H9 (cell line): Measurements from ENCODE around the gene SLC23A2. TPM values are rescaled to one million over a fixed set of nuclear protein-coding genes. Genes with fewer than 3 reads are reported as not detected.
A peak's percentile ranks its signal among the peaks of the same experiment; 100 is the strongest.

Experiments
- DNase-seq: peaks from one replicate; pipeline ENCODE4 v3.0.0-alpha.2; 2017
- H2AFZ ChIP-seq: one replicate; pipeline ENCODE4 v1.6.1; 2013; ENCODE audit warnings: mild to moderate bottlenecking, low read length, control low read depth, moderate library complexity
- H2AK5ac ChIP-seq: 2 replicates; pipeline ENCODE4 v1.6.1; 2013; ENCODE audit warnings: low read length, control low read depth, mixed read lengths; ENCODE audit not compliant: insufficient read length
- H2BK120ac ChIP-seq: one replicate; pipeline ENCODE4 v1.6.1; 2013; ENCODE audit warnings: low read depth, mild to moderate bottlenecking, low read length, control low read depth, inconsistent platforms; ENCODE audit not compliant: poor library complexity, severe bottlenecking
- H2BK12ac ChIP-seq: 2 replicates; pipeline ENCODE4 v1.6.1; 2013; ENCODE audit warnings: low read length, control low read depth, mixed read lengths, low read depth; ENCODE audit not compliant: insufficient read length
- H2BK15ac ChIP-seq: 2 replicates; pipeline ENCODE4 v1.6.1; 2013; ENCODE audit warnings: low read depth, low read length, control low read depth
- H2BK20ac ChIP-seq: one replicate; pipeline ENCODE4 v1.6.1; 2013; ENCODE audit warnings: low read depth, mild to moderate bottlenecking, low read length, control low read depth, inconsistent platforms; ENCODE audit not compliant: poor library complexity, severe bottlenecking
- H2BK5ac ChIP-seq: 2 replicates; pipeline ENCODE4 v1.6.1; 2013; ENCODE audit warnings: low read length, control low read depth, mixed read lengths; ENCODE audit not compliant: insufficient read length
- H3K14ac ChIP-seq: 2 replicates; pipeline ENCODE4 v1.6.1; 2013; ENCODE audit warnings: low read length, control low read depth; ENCODE audit not compliant: insufficient read depth
- H3K18ac ChIP-seq: 2 replicates; pipeline ENCODE4 v1.6.1; 2013; ENCODE audit warnings: low read depth, mild to moderate bottlenecking, mixed read lengths, low read length, control low read depth; ENCODE audit not compliant: insufficient read length
- H3K23ac ChIP-seq: 2 replicates; pipeline ENCODE4 v1.6.1; 2013; ENCODE audit warnings: low read length, control low read depth, mixed read lengths, low read depth; ENCODE audit not compliant: insufficient read length
- H3K23me2 ChIP-seq: 2 replicates; pipeline ENCODE4 v1.6.1; 2013; ENCODE audit warnings: low read depth, mild to moderate bottlenecking, mixed read lengths, low read length, control low read depth; ENCODE audit not compliant: insufficient read length, poor library complexity, severe bottlenecking
- H3K27ac ChIP-seq: 2 replicates; pipeline ENCODE4 v1.5.1; 2013; ENCODE audit warnings: low read length, control low read depth, mixed read lengths, low read depth; ENCODE audit not compliant: insufficient read length
- H3K27me3 ChIP-seq: 2 replicates; pipeline ENCODE4 v1.6.1; 2013; ENCODE audit warnings: low read length, control low read depth, inconsistent platforms; ENCODE audit not compliant: insufficient read depth
- H3K4ac ChIP-seq: 2 replicates; pipeline ENCODE4 v1.6.1; 2013; ENCODE audit warnings: low read depth, mild to moderate bottlenecking, control low read depth, inconsistent platforms, low read length, moderate library complexity
- H3K4me1 ChIP-seq: 2 replicates; pipeline ENCODE4 v1.6.1; 2013; ENCODE audit warnings: low read length, control low read depth, inconsistent platforms; ENCODE audit not compliant: insufficient read depth
- H3K4me2 ChIP-seq: 2 replicates; pipeline ENCODE4 v1.6.1; 2013; ENCODE audit warnings: low read length, control low read depth, mixed read lengths; ENCODE audit not compliant: insufficient read length, insufficient read depth
- H3K56ac ChIP-seq: 2 replicates; pipeline ENCODE4 v1.6.1; 2013; ENCODE audit warnings: low read depth, mild to moderate bottlenecking, mixed read lengths, low read length, control low read depth; ENCODE audit not compliant: insufficient read length
- H3K79me1 ChIP-seq: 2 replicates; pipeline ENCODE4 v1.6.1; 2013; ENCODE audit warnings: low read depth, mild to moderate bottlenecking, moderate library complexity, low read length, control low read depth, inconsistent platforms; ENCODE audit not compliant: insufficient read depth, poor library complexity, severe bottlenecking
- H3K79me2 ChIP-seq: 2 replicates; pipeline ENCODE4 v1.6.1; 2013; ENCODE audit warnings: low read length, control low read depth, inconsistent platforms; ENCODE audit not compliant: insufficient read depth
- H3K9ac ChIP-seq: 2 replicates; pipeline ENCODE4 v1.6.1; 2013; ENCODE audit warnings: low read length, control low read depth, mixed read lengths; ENCODE audit not compliant: insufficient read length; ENCODE audit errors: extremely low read depth
- H3K9me3 ChIP-seq: one replicate; pipeline ENCODE4 v1.6.1; 2013; ENCODE audit warnings: low read depth, low read length, inconsistent platforms; ENCODE audit not compliant: control insufficient read depth
- H3T11ph ChIP-seq: one replicate; pipeline ENCODE4 v1.6.1; 2013; ENCODE audit warnings: mild to moderate bottlenecking, low read length, control low read depth, inconsistent platforms
- H4K20me1 ChIP-seq: one replicate; pipeline ENCODE4 v1.6.1; 2013; ENCODE audit not compliant: control insufficient read depth, insufficient read length, insufficient read depth
- H4K5ac ChIP-seq: 2 replicates; pipeline ENCODE4 v1.6.1; 2013; ENCODE audit warnings: low read depth, mild to moderate bottlenecking, mixed read lengths, low read length, control low read depth; ENCODE audit not compliant: insufficient read length
- H4K8ac ChIP-seq: replicated peaks from 2 replicates; pipeline ENCODE4 v1.6.1; 2013; ENCODE audit warnings: low read length, control low read depth, mixed read lengths, low read depth; ENCODE audit not compliant: insufficient read length
- H4K91ac ChIP-seq: 2 replicates; pipeline ENCODE4 v1.6.1; 2013; ENCODE audit warnings: low read depth, mild to moderate bottlenecking, moderate library complexity, mixed read lengths, low read length, control low read depth; ENCODE audit not compliant: insufficient read length
- H3K27ac Mint-ChIP-seq, 3 experiments: 2 replicates in 2 of 3; 3 replicates in 1 of 3; pipeline ENCODE4 v1.8.0; 2020 to 2021; ENCODE audit warnings: mixed read lengths in 3 of 3, mild to moderate bottlenecking in 1 of 3, moderate library complexity in 1 of 3
- H3K27me3 Mint-ChIP-seq: 2 replicates; pipeline ENCODE4 v1.8.0; 2021; ENCODE audit warnings: low read depth, mild to moderate bottlenecking, moderate library complexity, mixed read lengths
- H3K36me3 Mint-ChIP-seq, 3 experiments: 2 replicates in 2 of 3; 3 replicates in 1 of 3; pipeline ENCODE4 v1.8.0; 2020 to 2021; ENCODE audit warnings: low read depth in 3 of 3, mixed read lengths in 3 of 3; ENCODE audit not compliant: insufficient read depth in 1 of 3
- H3K4me1 Mint-ChIP-seq, 2 experiments: 2 replicates each; pipeline ENCODE4 v1.8.0; 2020; ENCODE audit warnings: mixed read lengths in 2 of 2
- H3K4me3 Mint-ChIP-seq, 2 experiments: 2 replicates in 1 of 2; 3 replicates in 1 of 2; pipeline ENCODE4 v1.8.0; 2020 to 2021; ENCODE audit warnings: mild to moderate bottlenecking in 2 of 2, mixed read lengths in 2 of 2, moderate library complexity in 1 of 2
- H3K9me3 Mint-ChIP-seq, 2 experiments: 2 replicates in 1 of 2; 3 replicates in 1 of 2; pipeline ENCODE4 v1.8.0; 2020; ENCODE audit warnings: mild to moderate bottlenecking in 2 of 2, mixed read lengths in 2 of 2, moderate library complexity in 1 of 2
- WGBS: extraction: QIAGEN DNeasy Blood & Tissue Kit; methylation state at CpG from one replicate; pipeline ENCODE4 v1.1.7; 2013; ENCODE audit warnings: missing lambda C conversion rate, low lambda C conversion rate, mixed read lengths; ENCODE audit not compliant: insufficient read length; ENCODE audit errors: extremely low coverage; 5-methylcytosine and 5-hydroxymethylcytosine counted together
- total RNA-seq: library from RNA; stranded (reverse); gene quantifications from 2 replicates; pipeline ENCODE4 v1.2.1, GENCODE V29; 2021
- TF ChIP-seq, protein P1 (sequence below): fragments of 200-600 bp; sonication (generic); conservative IDR thresholded peaks from 3 replicates; pipeline ENCODE4 v1.8.0; 2021; ENCODE audit warnings: antibody characterized with exemption, mild to moderate bottlenecking

SLC23A2 gene
- total RNA-seq, 1 experiment from 2014 or later, result 16.5 TPM

DNA sequence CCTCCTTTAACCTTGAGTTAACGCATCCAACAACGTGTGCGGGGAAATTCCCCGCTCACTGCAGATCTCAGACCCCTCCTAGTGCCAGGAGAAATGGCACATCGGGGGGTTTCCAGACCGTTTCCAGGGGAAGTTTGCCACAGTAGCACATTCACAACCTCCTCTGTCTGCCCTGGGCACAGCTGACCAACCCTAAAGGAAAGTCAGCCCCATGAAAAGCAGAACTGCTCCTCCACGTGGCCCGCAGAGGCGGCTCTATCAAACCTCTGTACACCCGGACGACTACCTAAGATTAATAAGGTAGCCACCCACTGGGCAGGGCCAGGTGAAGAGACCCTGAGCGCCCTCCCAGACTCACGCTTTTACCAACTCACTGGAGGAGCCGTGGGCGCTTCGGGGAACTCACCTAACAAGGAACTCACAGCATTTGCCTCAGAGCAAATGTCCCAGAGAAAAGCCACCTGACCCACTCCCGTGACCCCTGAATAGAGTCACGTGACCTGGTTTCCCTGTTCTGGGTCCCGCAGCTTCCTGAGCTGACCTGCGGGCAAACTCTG, 186.5 kb downstream of the SLC23A2 start:
- no peak overlapping the region for H3K23ac ChIP-seq
- no peak overlapping the region for H2BK5ac ChIP-seq
- Mint-ChIP-seq H3K27ac (peak overlapping the region; percentile 41 to 88 (median 70); a peak in 3 of 7 replicates), H3K27me3 (no peaks in the 10 kb centered on the region), H3K9me3 (no peaks in the 10 kb centered on the region; a peak in 2 of 5 replicates), H3K36me3 (peaks cover 0 to 9% (median 4%) of the 10 kb centered on the region in 3 experiments; a peak in 4 of 7 replicates), H3K4me3 (no peak overlapping the region), H3K4me1 (peaks cover 17 to 26% of the 10 kb centered on the region in 2 experiments)
- H3T11ph ChIP-seq, result no peak overlapping the region
- H4K20me1 ChIP-seq, result no peaks in the 10 kb centered on the region
- H3K79me2 ChIP-seq, result no peaks in the 10 kb centered on the region
- TF ChIP-seq, protein P1, sequence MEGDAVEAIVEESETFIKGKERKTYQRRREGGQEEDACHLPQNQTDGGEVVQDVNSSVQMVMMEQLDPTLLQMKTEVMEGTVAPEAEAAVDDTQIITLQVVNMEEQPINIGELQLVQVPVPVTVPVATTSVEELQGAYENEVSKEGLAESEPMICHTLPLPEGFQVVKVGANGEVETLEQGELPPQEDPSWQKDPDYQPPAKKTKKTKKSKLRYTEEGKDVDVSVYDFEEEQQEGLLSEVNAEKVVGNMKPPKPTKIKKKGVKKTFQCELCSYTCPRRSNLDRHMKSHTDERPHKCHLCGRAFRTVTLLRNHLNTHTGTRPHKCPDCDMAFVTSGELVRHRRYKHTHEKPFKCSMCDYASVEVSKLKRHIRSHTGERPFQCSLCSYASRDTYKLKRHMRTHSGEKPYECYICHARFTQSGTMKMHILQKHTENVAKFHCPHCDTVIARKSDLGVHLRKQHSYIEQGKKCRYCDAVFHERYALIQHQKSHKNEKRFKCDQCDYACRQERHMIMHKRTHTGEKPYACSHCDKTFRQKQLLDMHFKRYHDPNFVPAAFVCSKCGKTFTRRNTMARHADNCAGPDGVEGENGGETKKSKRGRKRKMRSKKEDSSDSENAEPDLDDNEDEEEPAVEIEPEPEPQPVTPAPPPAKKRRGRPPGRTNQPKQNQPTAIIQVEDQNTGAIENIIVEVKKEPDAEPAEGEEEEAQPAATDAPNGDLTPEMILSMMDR, result no peak
- peak overlapping the region; percentile 4; the same call in 1 of the 2 replicates for H3K14ac ChIP-seq
- H3K4ac ChIP-seq, result no peak overlapping the region
- no peak overlapping the region for H3K4me2 ChIP-seq
- H2BK20ac ChIP-seq, result no peak overlapping the region
- H4K5ac ChIP-seq, result no peak overlapping the region
- no peaks in the 10 kb centered on the region for H3K9me3 ChIP-seq
- H3K56ac ChIP-seq, result no peak overlapping the region
- H2AFZ ChIP-seq, result no peak overlapping the region
- no peak overlapping the region for H2AK5ac ChIP-seq
- no peaks in the 10 kb centered on the region for H3K23me2 ChIP-seq
- H3K27me3 ChIP-seq, result no peaks in the 10 kb centered on the region
- H3K4me1 ChIP-seq, result no peaks in the 10 kb centered on the region; the same call in 1 of the 2 replicates
- H4K91ac ChIP-seq, result peak overlapping the region; percentile 74
- no peak overlapping the region for H3K27ac ChIP-seq
- no peak overlapping the region for H2BK120ac ChIP-seq
- peak overlapping the region; percentile 44 for H3K18ac ChIP-seq
- no peak for DNase-seq
- no peak overlapping the region for H2BK12ac ChIP-seq
- no peak overlapping the region for H4K8ac ChIP-seq
- no CpG with 5 or more reads among the region's 20 CpGs for WGBS
- no peaks in the 10 kb centered on the region for H3K79me1 ChIP-seq
- H2BK15ac ChIP-seq, result no peak overlapping the region
- no peak overlapping the region for H3K9ac ChIP-seq
